HG03378 (cell line): Measurements from ENCODE around the gene NOS1AP.

ENCODE experiments used
- ATAC-seq: cut with Tn5 transposase; IDR thresholded peaks from one replicate; pipeline ENCODE4 v1.9.1; 2021; ENCODE audit warnings: mild to moderate bottlenecking, moderate library complexity; ENCODE audit not compliant: unreplicated experiment

The NOS1AP gene

GRCh38 chr1:162136760-162137159, 67.3 kb downstream of the NOS1AP start:
- no peak for ATAC-seq

GRCh38 chr1:162137179-162137960, 67.9 kb downstream of the NOS1AP start:
- ATAC-seq = no peak

- no peak for ATAC-seq
These were observed 68.6 kb downstream of the NOS1AP start for GRCh38 chr1:162138112-162138511.

GRCh38 chr1:162138599-162139181, 69.2 kb downstream of the NOS1AP start:
- ATAC-seq = no peak

GRCh38 chr1:162139211-162139610, 69.7 kb downstream of the NOS1AP start:
- ATAC-seq = no peak

- ATAC-seq = no peak
These were observed 72.0 kb downstream of the NOS1AP start for GRCh38 chr1:162141281-162142054.

- ATAC-seq = no peak
These were observed 73.5 kb downstream of the NOS1AP start for GRCh38 chr1:162142968-162143367.

GRCh38 chr1:162144268-162144667, 74.8 kb downstream of the NOS1AP start:
- ATAC-seq = no peak

- ATAC-seq = no peak
These were observed 75.4 kb downstream of the NOS1AP start for GRCh38 chr1:162144853-162145252.

GRCh38 chr1:162145280-162145965, 75.9 kb downstream of the NOS1AP start:
- ATAC-seq = no peak

GRCh38 chr1:162145966-162146696, 76.6 kb downstream of the NOS1AP start:
- ATAC-seq = no peak

- ATAC-seq = no peak
These were observed 78.3 kb downstream of the NOS1AP start for GRCh38 chr1:162147760-162148159.

- no peak for ATAC-seq
These were observed 80.6 kb downstream of the NOS1AP start for GRCh38 chr1:162150112-162150511.

GRCh38 chr1:162151900-162152829, 82.7 kb downstream of the NOS1AP start:
- ATAC-seq = peak; percentile 93

- ATAC-seq = no peak
These were observed 83.9 kb downstream of the NOS1AP start for GRCh38 chr1:162153374-162153773.

GRCh38 chr1:162157469-162157868, 88.0 kb downstream of the NOS1AP start:
- ATAC-seq = no peak

- ATAC-seq = no peak
These were observed 89.3 kb downstream of the NOS1AP start for GRCh38 chr1:162158624-162159271.

GRCh38 chr1:162159515-162159914, 90.0 kb downstream of the NOS1AP start:
- ATAC-seq = no peak
